CD14-positive monocyte (primary cell): ENCODE data around the gene NPR1. TPM values are rescaled to one million over a fixed set of nuclear protein-coding genes. Genes with fewer than 3 reads are reported as not detected.

ENCODE experiments used
- DNase-seq, 3 donors: peaks; one replicate each; pipeline ENCODE4 v3.0.0-alpha.2; 2011 to 2022
- H2AFZ ChIP-seq: 2 replicates; pipeline ENCODE4 v1.6.0; 2012; ENCODE audit warnings: mild to moderate bottlenecking, low read depth, low read length, inconsistent platforms; ENCODE audit not compliant: insufficient read depth, poor library complexity, severe bottlenecking
- H3K27ac ChIP-seq, 2 donors: 1 replicate in 1 of 2; 2 replicates in 1 of 2; pipeline ENCODE4 v1.5.1; 2012 to 2013; ENCODE audit warnings: low read length in 2 of 2, control low read depth in 1 of 2, inconsistent platforms in 1 of 2, low read depth in 1 of 2, mild to moderate bottlenecking in 1 of 2
- H3K27me3 ChIP-seq, 2 donors: one replicate each; pipeline versions ENCODE4 v1.6.0 to v1.6.1; 2011 to 2013; ENCODE audit warnings: low read length in 2 of 2; ENCODE audit not compliant: control insufficient read depth in 2 of 2, insufficient read depth in 2 of 2
- H3K36me3 ChIP-seq, 2 donors: replicated peaks in 1 of 2; 1 replicate in 1 of 2; 2 replicates in 1 of 2; pipeline versions ENCODE4 v1.5.1 to v1.6.1; 2012 to 2013; ENCODE audit warnings: low read length in 2 of 2, control low read depth in 1 of 2, inconsistent platforms in 1 of 2, mild to moderate bottlenecking in 1 of 2; ENCODE audit not compliant: insufficient read depth in 2 of 2, control insufficient read depth in 1 of 2
- H3K4me1 ChIP-seq, 2 donors: 1 replicate in 1 of 2; 2 replicates in 1 of 2; pipeline versions ENCODE4 v1.5.1 to v1.6.1; 2012 to 2013; ENCODE audit warnings: low read length in 2 of 2, control low read depth in 1 of 2, inconsistent platforms in 1 of 2, mild to moderate bottlenecking in 1 of 2, moderate library complexity in 1 of 2; ENCODE audit not compliant: insufficient read depth in 2 of 2, control insufficient read depth in 1 of 2
- H3K4me2 ChIP-seq: replicated peaks from 2 replicates; pipeline ENCODE3; 2012; ENCODE audit warnings: low read length, moderate library complexity, mild to moderate bottlenecking; ENCODE audit not compliant: poor library complexity, severe bottlenecking; ENCODE audit errors: extremely low read depth
- H3K4me3 ChIP-seq, 3 experiments: fragments of 200-600 bp in 1 of 3; sonication (generic) in 1 of 3; replicated peaks in 1 of 3; 1 replicate in 2 of 3; 2 replicates in 1 of 3; pipeline ENCODE4 v1.5.1; 2011 to 2013; ENCODE audit warnings: low read length in 3 of 3, mild to moderate bottlenecking in 3 of 3, control low read depth in 2 of 3, low read depth in 2 of 3, inconsistent platforms in 1 of 3, moderate library complexity in 1 of 3
- H3K79me2 ChIP-seq: 2 replicates; pipeline ENCODE4 v1.6.0; 2012; ENCODE audit warnings: mild to moderate bottlenecking, control low read depth, inconsistent platforms, low read length, moderate library complexity; ENCODE audit not compliant: insufficient read depth
- H3K9ac ChIP-seq: 2 replicates; pipeline ENCODE4 v1.6.0; 2017; ENCODE audit warnings: low read length, mild to moderate bottlenecking; ENCODE audit not compliant: insufficient read depth, poor library complexity, severe bottlenecking
- H3K9me3 ChIP-seq, 2 donors: replicated peaks in 1 of 2; 1 replicate in 1 of 2; 2 replicates in 1 of 2; pipeline versions ENCODE4 v1.5.1 to v1.6.1; 2012 to 2013; ENCODE audit warnings: low read length in 2 of 2, control low read depth in 1 of 2; ENCODE audit not compliant: control insufficient read depth in 1 of 2, insufficient read depth in 1 of 2
- H4K20me1 ChIP-seq: 2 replicates; pipeline ENCODE4 v1.6.0; 2012; ENCODE audit warnings: mild to moderate bottlenecking, low read length, control low read depth, moderate library complexity; ENCODE audit not compliant: insufficient read depth
- H3K27ac Mint-ChIP-seq, 7 donors: one replicate each; pipeline ENCODE4 v1.8.0; 2020; ENCODE audit warnings: mild to moderate bottlenecking in 7 of 7, mixed read lengths in 7 of 7, moderate library complexity in 6 of 7, inconsistent platforms in 2 of 7
- H3K27me3 Mint-ChIP-seq, 3 donors: one replicate each; pipeline ENCODE4 v1.8.0; 2021 to 2022; ENCODE audit warnings: low read depth in 3 of 3, mild to moderate bottlenecking in 3 of 3, mixed read lengths in 3 of 3, moderate library complexity in 3 of 3, inconsistent platforms in 1 of 3
- H3K36me3 Mint-ChIP-seq, 2 donors: one replicate each; pipeline ENCODE4 v1.8.0; 2020; ENCODE audit warnings: mixed read lengths in 2 of 2, inconsistent platforms in 1 of 2, mild to moderate bottlenecking in 1 of 2
- H3K4me1 Mint-ChIP-seq: one replicate; pipeline ENCODE4 v1.8.0; 2020; ENCODE audit warnings: mild to moderate bottlenecking, mixed read lengths
- H3K4me3 Mint-ChIP-seq, 2 donors: one replicate each; pipeline ENCODE4 v1.8.0; 2020; ENCODE audit warnings: mild to moderate bottlenecking in 2 of 2, mixed read lengths in 2 of 2, moderate library complexity in 1 of 2
- H3K9me3 Mint-ChIP-seq, 7 donors: one replicate each; pipeline ENCODE4 v1.8.0; 2020 to 2022; ENCODE audit warnings: mixed read lengths in 7 of 7, mild to moderate bottlenecking in 6 of 7, moderate library complexity in 6 of 7, inconsistent platforms in 2 of 7
- WGBS: methylation state at CpG from one replicate; pipeline ENCODE4 v1.1.5; 2013; ENCODE audit warnings: missing lambda C conversion rate; ENCODE audit not compliant: insufficient coverage; 5-methylcytosine and 5-hydroxymethylcytosine counted together
- intact Hi-C, 2 donors: fragments of 100-400 bp; cut with micrococcal nuclease; formaldehyde crosslinking; loops; one replicate each; pipeline versions ENCODE4 v1.15.0 to v1.15.1; 2023
- polyA plus RNA-seq, 3 donors: library from polyadenylated mRNA; depleted of rRNA in 1 of 3; unstranded in 2 of 3; stranded (reverse) in 1 of 3; fragments of 300-500 nt in 2 of 3; fragments of >200 nt in 1 of 3; fragmentation: Illumina TruSeq in 2 of 3; gene quantifications; 1 replicate in 2 of 3; 2 replicates in 1 of 3; pipeline ENCODE4 v1.2.3, GENCODE V29; 2012 to 2021
- TF ChIP-seq, protein P1 (sequence below): fragments of 200-600 bp; IDR thresholded peaks from one replicate; pipeline ENCODE4 v1.8.0; 2022; ENCODE audit warnings: antibody characterized with exemption, mild to moderate bottlenecking

The NPR1 gene
- polyA plus RNA-seq, 3 donors: not detected

GRCh38 chr1:153687346-153688125, 9.0 kb downstream of the NPR1 start:
- H3K79me2 ChIP-seq: no peaks in the 10 kb centered on the region
- no peak overlapping the region for H3K4me3 Mint-ChIP-seq
- peaks cover 13% of the 10 kb centered on the region for H3K4me1 Mint-ChIP-seq
- DNase-seq: no peak
- H3K4me1 ChIP-seq: no peaks in the 10 kb centered on the region
- intact Hi-C loops: no loop called here
- no peaks in the 10 kb centered on the region for H3K9me3 ChIP-seq
- WGBS: 96% methylated on average over 11 of the region's 16 CpGs
- H3K27me3 ChIP-seq: peaks cover 0 to 4% of the 10 kb centered on the region in 2 donors
- H3K27me3 Mint-ChIP-seq: peaks cover 3 to 9% (median 4%) of the 10 kb centered on the region in 3 donors
- H3K27ac Mint-ChIP-seq: no peak overlapping the region
- H3K36me3 Mint-ChIP-seq: no peaks in the 10 kb centered on the region
- no peak overlapping the region for H3K27ac ChIP-seq
- no peaks in the 10 kb centered on the region for H3K36me3 ChIP-seq
- no peak overlapping the region for H3K4me3 ChIP-seq
- TF ChIP-seq, protein P1, sequence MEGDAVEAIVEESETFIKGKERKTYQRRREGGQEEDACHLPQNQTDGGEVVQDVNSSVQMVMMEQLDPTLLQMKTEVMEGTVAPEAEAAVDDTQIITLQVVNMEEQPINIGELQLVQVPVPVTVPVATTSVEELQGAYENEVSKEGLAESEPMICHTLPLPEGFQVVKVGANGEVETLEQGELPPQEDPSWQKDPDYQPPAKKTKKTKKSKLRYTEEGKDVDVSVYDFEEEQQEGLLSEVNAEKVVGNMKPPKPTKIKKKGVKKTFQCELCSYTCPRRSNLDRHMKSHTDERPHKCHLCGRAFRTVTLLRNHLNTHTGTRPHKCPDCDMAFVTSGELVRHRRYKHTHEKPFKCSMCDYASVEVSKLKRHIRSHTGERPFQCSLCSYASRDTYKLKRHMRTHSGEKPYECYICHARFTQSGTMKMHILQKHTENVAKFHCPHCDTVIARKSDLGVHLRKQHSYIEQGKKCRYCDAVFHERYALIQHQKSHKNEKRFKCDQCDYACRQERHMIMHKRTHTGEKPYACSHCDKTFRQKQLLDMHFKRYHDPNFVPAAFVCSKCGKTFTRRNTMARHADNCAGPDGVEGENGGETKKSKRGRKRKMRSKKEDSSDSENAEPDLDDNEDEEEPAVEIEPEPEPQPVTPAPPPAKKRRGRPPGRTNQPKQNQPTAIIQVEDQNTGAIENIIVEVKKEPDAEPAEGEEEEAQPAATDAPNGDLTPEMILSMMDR: no peak
- H3K4me2 ChIP-seq: no peak overlapping the region
- H3K9ac ChIP-seq: no peak overlapping the region
- H2AFZ ChIP-seq: no peak overlapping the region
- peaks cover 0 to 3% (median 0%) of the 10 kb centered on the region in 7 donors for H3K9me3 Mint-ChIP-seq
- no peaks in the 10 kb centered on the region for H4K20me1 ChIP-seq

- DNase-seq: no peak
- Histone ChIP-seq H2AFZ (no peak overlapping the region), H4K20me1 (no peaks in the 10 kb centered on the region), H3K27me3 (peaks cover 0 to 4% of the 10 kb centered on the region in 2 donors), H3K27ac (no peak overlapping the region), H3K4me2 (no peak overlapping the region), H3K9ac (no peak overlapping the region), H3K4me3 (no peak overlapping the region), H3K36me3 (no peaks in the 10 kb centered on the region), H3K79me2 (no peaks in the 10 kb centered on the region), H3K9me3 (no peaks in the 10 kb centered on the region), H3K4me1 (no peaks in the 10 kb centered on the region)
- peaks cover 3 to 9% (median 6%) of the 10 kb centered on the region in 3 donors for H3K27me3 Mint-ChIP-seq
- H3K9me3 Mint-ChIP-seq: peaks cover 0 to 3% (median 0%) of the 10 kb centered on the region in 7 donors
- 67% methylated on average over 6 of the region's 7 CpGs for WGBS
- H3K4me1 Mint-ChIP-seq: peaks cover 13% of the 10 kb centered on the region
- H3K27ac Mint-ChIP-seq: peak overlapping the region in 2 of 7 donors; percentile 5 to 81
- no peak overlapping the region for H3K4me3 Mint-ChIP-seq
- intact Hi-C loops: no loop called here
- TF ChIP-seq, protein P1: no peak
- H3K36me3 Mint-ChIP-seq: no peaks in the 10 kb centered on the region
Measured at GRCh38 chr1:153688276-153688675, 9.8 kb downstream of the NPR1 start.
